IPS-NIHi11 (cell line): ENCODE data around the gene DMAP1.

Source experiments
- DNase-seq: peaks from one replicate; pipeline ENCODE4 v3.0.0; 2012; ENCODE audit warnings: mixed read lengths, low spot score

The DMAP1 gene

DNA sequence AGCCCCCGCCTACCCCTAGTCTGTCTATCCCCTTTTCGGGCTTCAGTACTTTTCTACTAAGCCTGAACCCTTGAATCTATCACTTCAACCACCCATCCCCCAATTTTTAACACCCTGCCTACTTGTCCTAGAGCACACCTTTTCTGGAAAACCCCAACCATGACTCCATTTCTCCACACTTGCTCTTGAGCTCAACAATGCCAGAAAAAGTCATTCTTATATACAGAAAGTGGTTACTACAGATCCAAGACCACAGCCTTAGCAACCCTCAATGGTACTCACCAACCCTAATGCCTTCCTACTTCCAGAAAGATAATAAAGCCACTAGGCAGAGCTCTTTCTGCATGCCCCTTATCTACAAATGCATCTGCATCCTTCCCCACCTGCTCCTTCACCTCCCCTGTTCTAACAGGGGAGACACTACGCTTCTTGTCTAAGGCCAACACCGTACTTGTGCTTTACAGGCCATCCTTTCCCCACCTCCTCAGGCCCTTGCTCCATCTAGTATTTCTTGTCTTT is 41.2 kb downstream of the DMAP1 start:
- DNase-seq, result no peak

DNA sequence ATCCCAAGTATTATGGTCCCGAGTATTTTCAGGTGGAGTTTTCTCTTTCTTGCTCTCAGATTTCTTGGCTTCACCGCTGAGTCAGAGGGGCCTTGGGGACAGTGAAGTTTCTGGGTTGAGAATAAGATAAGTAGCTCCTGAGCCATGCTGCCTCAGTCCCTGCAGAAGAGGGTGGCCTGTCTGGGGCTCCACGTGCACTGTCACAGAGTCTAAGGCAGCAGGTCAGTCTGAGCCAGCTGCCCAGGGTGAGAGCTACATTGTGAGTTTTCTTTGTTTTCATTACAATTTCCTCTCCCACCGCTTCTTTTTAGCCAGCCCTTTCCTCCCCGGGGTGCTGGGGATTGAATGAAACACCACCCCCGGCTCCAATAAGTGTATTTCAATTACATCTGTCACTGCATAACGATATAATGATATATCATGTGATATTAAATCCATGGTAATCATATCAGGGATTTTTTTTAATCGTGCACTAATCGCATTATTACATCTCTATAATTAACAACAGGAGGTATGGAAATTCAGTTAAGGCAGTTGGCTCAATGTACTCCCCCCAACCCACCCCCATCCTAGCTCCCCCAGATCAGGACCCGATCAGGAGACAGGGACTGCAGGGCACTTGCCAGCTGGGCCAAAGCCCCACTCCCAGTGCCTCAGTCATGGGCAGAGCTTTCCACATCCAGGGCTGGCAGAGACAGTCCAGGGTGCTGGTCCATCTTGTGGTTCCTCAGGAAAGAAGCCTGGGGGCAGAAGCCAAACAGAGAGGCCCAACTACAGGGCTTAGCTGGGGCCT is 43.7 kb downstream of the DMAP1 start:
- DNase-seq, result no peak

DNA sequence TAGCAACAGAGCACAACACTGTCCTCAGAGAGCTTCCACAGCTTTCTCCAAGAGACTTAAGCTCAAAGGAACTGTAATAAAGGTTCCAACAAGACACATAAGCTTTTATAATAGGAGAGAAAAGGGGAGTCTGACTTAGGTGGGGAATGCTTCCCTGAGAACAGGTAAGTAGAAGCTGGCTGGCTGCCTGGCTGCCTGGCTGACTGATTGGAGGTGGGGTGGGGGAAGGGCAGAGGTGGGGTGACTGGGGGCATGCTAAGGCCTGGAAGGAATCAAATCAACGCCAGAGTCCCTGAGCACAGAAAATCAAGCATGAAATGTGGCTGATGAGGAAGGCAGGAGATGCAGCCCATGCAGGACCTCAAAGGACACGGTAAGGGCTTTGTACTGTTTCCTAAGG is 45.8 kb downstream of the DMAP1 start:
- DNase-seq, result no peak

DNA sequence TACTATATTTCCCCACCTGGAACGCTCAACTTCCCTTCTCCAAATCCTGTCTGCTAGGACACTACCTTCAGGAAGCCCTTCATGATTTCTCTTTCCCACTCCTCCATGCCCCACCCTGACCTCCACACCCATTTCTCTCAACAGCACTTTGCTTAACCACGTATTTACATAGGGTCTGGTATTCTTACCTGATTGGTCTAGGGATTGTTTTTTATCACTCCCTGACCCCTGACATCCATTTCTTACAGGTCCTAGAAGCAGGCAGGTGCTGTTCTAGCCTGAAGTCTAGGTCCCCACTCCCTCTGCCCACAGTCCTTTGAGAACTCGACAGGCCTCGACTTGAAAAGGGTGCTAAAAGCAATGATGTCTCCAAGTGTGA is 47.5 kb downstream of the DMAP1 start:
- DNase-seq, result no peak

DNA sequence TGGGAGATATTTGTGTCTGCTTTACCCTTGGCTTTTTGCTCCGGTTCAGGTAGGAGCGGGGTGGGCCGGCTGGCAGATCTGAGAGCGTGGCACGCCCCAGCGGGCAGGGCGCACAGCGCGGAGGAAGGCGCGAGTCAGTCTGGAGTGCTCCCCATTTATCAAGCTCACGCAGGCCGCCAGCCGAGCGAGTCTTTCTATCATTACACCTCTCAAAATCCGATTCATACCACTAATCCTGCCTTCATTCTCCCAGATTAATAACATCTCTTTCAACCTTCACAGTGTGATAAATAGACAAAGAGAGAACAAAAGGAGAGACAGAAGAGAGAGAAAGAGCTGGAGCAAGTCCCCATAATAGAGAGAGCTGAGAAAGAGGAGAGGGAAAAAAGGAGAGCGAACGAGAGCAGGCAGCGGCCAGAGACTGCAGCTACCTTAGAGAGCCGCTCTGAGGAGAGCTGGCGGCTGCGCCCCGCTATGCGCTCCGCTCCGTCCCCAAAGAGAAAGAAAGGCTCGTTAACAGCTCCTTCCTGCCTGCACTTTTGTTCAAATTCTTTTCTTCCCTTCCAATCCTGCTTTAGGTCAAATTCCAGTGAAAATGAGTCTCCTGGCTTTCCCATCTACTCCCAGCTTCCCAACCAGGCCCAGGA is 48.0 kb downstream of the DMAP1 start:
- peak; percentile 44 for DNase-seq

DNA sequence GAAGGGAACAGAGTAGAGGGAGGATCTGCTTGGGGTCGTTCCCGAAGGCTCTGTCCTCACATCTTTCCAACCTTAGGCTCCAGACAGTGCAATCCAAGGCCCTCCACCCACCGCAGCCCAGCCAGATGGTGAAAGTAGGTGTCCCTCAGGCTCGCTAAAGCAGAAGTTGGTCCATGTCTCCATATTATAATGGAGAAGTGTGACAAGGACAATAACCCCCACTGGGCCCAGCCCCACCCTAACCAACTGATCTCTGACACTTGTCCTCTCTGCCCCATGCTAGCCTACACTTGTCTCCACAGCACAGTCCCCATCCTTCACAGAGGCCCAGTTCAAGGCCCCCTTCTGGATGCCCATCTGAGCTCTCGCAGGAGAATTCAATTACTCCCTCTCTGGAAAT is 48.7 kb downstream of the DMAP1 start:
- DNase-seq, result no peak

DNA sequence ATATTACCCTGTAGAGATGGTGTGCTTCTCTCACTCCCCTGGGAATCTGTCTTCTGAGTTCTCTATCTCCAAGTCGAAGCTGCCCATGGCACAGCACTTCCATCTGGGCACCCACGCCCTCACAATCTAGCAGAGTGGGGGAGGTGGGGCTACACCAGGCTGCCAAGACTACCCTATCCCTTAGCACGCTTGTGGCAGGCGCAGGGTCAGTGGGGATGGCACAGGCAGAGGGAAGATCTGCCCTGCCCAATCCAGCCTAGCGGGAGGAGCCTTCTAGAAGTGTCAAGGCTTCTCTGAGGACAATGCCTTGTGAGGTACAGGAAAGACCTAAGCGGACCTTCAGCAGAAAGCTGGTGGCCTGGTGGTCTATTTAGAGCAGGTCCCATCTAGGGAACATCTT is 49.1 kb downstream of the DMAP1 start:
- no peak for DNase-seq

DNA sequence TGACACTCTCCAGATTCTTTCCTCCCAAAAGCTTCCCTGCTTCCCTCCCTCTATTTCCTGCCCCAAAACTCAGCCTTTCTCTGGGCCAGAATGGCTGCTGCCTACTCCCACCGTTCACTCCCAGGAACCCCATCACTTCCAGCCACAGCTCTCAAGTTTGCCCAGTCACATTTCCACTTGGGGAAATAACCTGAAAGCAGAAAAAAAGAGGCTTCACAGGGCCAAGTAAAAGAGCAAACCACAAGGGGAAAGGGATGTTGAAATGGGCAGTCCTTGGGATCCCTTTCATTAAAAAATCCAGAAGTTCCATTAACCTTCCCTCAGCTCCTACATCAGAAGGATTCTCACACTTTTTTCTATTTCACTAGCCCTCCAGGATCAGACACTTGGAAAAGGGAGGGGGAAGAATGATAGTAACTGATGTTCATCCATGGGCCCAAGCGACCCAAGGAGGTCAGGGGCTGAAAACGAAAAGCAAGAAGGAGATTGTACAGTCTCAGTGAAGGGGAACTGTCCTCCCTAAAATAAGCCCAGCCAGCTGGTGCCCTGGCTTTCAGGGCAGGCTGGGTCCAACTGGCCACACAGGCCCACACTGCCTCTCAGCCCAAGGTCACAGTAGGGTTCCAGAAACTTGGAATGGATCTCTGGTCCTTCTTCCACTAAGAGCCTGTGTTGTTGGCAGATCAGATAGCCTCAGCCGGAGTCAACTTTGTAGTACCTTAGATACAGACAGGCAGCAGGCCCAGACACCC is 49.7 kb downstream of the DMAP1 start:
- no peak for DNase-seq

DNA sequence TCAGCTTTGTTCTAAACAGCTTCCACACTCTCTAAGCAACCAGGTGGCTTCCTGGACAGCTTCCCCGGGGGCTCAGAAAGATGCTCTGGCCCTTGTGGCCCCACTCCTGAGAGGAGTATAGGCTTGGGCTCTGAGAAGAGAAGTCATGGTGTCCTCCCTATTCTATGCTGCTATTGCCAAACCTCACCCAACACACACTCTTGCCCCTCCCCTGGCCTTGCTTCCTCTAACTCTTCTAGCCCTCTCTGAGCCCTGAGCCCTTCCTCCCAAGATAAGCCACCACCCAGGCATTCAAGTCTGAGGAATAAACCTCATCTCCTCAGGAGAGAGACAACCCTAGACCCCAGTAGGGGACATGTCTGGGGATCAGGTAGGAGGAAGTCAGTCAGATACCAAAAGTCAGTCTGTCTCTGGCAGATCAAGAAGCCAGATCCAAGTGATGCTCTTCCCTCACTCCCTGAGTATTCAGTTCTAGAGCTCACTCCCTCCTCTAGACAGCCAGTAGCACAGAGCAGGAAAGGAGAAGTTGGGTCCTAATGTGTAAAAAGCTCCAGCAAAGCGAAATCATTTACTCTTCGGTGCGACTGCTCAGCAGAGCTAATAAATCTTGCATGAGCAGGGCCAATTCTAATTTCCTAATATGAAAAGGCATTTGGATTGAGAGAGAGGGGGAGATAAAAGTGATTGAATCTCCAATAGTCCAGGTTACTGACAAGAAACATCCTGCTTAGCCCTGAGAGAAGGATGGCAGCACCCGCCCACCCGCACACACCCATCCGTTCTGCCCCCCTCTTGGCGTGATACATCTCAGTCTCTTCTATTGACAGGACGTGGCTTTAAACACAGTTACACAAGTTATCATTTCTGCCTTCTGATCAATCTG is 50.5 kb downstream of the DMAP1 start:
- no peak for DNase-seq

DNA sequence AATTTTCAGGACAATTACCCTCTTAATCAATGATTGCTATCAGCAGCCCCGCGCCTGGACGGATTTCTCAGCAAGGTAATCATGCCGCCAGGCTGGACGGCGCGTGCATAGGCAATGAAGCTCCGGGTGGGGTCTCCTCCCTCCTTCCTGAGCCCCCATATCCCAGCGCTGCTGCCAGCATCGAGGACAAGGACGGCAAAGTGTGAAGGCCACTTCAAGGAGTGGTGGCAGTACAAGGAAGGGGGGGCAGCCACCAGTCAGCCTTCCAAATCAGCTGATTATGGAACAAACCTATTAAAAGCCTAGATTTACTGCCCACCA is 51.1 kb downstream of the DMAP1 start:
- DNase-seq, result no peak

DNA sequence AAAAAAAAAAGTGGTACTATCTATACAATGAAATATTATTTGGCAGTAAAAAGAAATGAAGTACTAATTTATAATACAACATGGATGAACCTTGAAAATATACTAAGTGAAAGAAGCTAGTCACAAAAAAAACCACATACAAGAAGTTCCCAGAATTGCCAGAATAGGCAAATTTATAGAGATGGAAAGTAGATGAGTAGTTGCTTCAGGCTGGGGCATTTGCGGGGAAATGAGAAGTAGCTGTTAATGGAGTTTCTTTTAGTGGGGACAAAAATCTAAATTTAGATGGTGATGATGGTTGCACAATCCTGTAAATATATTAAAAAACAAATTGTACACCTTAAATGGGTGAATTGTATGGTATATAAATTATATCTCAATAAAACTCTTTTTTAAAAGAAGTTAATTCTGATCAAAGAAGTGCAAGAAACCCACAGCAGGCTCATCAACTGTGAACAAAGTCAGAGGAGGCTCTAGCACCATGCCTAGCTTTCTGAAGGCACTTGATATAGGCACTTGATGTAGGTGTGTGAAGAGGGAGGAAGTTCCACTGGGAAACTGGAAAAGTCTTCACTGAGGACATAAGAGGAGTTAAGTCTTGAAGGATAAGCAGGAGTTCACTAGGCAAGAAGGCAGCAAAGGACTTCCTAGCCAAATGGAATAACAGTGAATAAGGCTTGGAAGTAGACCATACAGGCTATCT is 52.5 kb downstream of the DMAP1 start:
- DNase-seq, result no peak

DNA sequence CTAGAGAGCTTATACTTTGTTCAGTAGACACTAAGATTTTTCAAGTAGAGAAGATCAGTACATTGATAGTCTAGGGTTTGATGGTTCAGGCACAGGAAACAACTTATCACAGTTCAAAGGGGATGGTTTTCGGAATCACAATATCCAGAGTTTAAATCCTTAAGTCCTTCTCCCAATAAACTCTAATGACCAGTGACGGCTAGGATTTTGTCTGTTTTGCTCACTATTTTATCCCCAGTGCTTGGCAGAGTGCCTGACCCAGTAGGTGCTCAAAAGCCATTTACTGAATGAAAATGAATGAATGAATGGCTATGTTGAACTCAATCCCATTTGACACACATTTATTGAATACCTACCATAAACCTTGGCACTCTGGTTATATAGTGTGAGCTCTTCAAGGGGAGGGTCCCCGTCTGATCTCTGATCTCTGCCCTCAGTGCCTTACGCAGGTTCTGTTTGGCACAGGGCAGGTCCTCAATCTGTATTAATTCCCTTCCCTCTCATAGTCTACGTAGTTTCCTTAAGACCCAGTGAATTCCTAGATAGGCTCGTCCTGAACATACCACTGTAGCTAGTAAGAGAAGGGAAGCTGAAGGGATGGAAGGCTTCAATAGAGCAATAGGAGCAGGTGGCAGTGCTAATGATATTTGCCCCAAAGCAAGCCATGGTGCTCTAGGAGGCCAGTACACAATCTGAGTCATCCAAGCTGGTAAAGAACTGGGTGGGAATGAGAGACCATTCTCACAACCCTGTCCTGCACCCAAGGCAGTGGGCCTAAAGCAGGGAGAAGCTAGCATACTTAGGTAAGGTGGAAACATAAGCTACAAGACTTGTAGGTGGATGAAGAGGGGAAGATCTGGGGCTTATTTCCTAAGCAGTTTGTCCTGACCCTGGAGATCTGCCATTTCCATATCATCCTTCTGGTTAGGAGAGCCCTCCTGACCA is 53.4 kb downstream of the DMAP1 start:
- no peak for DNase-seq

DNA sequence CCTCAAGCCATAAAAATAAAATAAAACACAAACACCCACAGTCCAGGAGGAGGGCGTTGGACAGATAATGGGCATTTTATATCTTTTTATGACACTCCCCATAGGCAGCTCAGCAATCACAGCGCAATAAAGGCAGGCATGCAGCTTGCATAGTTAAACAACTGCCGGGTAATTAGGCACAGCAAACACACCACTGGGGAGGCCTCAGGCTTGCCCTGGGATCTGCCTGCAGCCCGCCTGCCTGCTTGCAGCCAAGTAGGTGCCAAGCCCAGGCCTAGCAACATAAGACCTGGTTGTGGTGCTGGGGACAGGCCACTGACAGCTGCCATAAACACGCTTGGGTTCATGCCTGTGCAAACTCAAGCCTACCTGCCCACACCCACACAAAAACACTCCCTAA is 54.2 kb downstream of the DMAP1 start:
- no peak for DNase-seq

DNA sequence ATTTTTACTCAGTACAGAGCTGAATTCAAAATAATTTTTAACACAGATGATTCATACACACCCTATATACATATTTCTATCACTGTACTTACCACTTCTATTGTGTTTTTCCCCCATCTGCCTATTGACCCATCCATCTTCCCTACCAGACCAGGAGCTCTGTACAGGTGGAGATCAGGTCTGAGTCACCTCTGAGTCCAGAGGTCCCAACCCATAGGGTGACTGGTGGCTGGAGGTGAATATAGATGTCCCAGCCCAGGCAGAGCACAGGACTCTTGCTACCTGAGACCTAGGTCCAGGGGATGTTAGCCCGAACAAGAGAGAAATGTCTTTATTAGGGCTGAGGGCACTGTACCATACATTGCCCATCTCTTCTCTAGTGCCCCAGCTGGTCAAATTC is 54.8 kb downstream of the DMAP1 start:
- no peak for DNase-seq
